ENCODE data around the gene TFEB.

GRCh38 chr6:41763470-41763869, 28.1 kb upstream of the TFEB start:
- TF ChIP-seq, protein P1, sequence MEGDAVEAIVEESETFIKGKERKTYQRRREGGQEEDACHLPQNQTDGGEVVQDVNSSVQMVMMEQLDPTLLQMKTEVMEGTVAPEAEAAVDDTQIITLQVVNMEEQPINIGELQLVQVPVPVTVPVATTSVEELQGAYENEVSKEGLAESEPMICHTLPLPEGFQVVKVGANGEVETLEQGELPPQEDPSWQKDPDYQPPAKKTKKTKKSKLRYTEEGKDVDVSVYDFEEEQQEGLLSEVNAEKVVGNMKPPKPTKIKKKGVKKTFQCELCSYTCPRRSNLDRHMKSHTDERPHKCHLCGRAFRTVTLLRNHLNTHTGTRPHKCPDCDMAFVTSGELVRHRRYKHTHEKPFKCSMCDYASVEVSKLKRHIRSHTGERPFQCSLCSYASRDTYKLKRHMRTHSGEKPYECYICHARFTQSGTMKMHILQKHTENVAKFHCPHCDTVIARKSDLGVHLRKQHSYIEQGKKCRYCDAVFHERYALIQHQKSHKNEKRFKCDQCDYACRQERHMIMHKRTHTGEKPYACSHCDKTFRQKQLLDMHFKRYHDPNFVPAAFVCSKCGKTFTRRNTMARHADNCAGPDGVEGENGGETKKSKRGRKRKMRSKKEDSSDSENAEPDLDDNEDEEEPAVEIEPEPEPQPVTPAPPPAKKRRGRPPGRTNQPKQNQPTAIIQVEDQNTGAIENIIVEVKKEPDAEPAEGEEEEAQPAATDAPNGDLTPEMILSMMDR (conservative IDR thresholded peaks at IDR 0.05), result no peak
- no peak for TF ChIP-seq EZH2 (IDR thresholded peaks at IDR 0.05; ENCODE audit: low read depth)
